Measurements from ENCODE around the gene LIPA.

LIPA gene

GRCh38 chr10:89263531-89263930, 12.0 kb upstream of the LIPA start:
- H3K9ac ChIP-seq = no peak overlapping the region
- no peaks in the 10 kb centered on the region for H3K79me2 ChIP-seq
- H3K27me3 ChIP-seq (ENCODE audit: control insufficient read depth, insufficient read depth, low read length) = no peaks in the 10 kb centered on the region
- H3K4me1 ChIP-seq = peaks cover 17% of the 10 kb centered on the region
- no peaks in the 10 kb centered on the region for H3K36me3 ChIP-seq (ENCODE audit: control insufficient read depth, insufficient read depth, low read length)
- H3K4me3 ChIP-seq (ENCODE audit: low read depth, low read length) = no peak overlapping the region
- no peak overlapping the region for H3K27ac ChIP-seq
- TF ChIP-seq CTCF (IDR thresholded peaks at IDR 0.05) = no peak
- H3K9me3 ChIP-seq (ENCODE audit: control insufficient read depth, low read length) = no peaks in the 10 kb centered on the region
- H2AFZ ChIP-seq = no peak overlapping the region
- H3K4me2 ChIP-seq (ENCODE audit: low read length) = no peak overlapping the region

GRCh38 chr10:89263091-89263490, 11.5 kb upstream of the LIPA start:
- Histone ChIP-seq H3K27me3 (ENCODE audit: control insufficient read depth, insufficient read depth, low read length) (no peaks in the 10 kb centered on the region), H2AFZ (peak overlapping the region; percentile 43), H3K4me1 (peaks cover 17% of the 10 kb centered on the region), H3K4me2 (ENCODE audit: low read length) (no peak overlapping the region), H3K27ac (no peak overlapping the region), H3K4me3 (ENCODE audit: low read depth, low read length) (no peak overlapping the region), H3K9me3 (ENCODE audit: control insufficient read depth, low read length) (no peaks in the 10 kb centered on the region), H3K79me2 (no peaks in the 10 kb centered on the region), H3K36me3 (ENCODE audit: control insufficient read depth, insufficient read depth, low read length) (no peaks in the 10 kb centered on the region), H3K9ac (no peak overlapping the region)
- TF ChIP-seq CTCF (IDR thresholded peaks at IDR 0.05) = no peak

GRCh38 chr10:89262086-89263051, 10.8 kb upstream of the LIPA start:
- Histone ChIP-seq H3K9me3 (ENCODE audit: control insufficient read depth, low read length) (no peaks in the 10 kb centered on the region), H3K27me3 (ENCODE audit: control insufficient read depth, insufficient read depth, low read length) (no peaks in the 10 kb centered on the region), H3K4me2 (ENCODE audit: low read length) (no peak overlapping the region), H3K36me3 (ENCODE audit: control insufficient read depth, insufficient read depth, low read length) (no peaks in the 10 kb centered on the region), H3K27ac (no peak overlapping the region), H3K79me2 (no peaks in the 10 kb centered on the region), H2AFZ (no peak overlapping the region), H3K4me3 (ENCODE audit: low read depth, low read length) (no peak overlapping the region), H3K9ac (no peak overlapping the region), H3K4me1 (peaks cover 17% of the 10 kb centered on the region)
- TF ChIP-seq CTCF (IDR thresholded peaks at IDR 0.05) = no peak

- Histone ChIP-seq H2AFZ (no peak overlapping the region), H3K9me3 (ENCODE audit: control insufficient read depth, low read length) (no peaks in the 10 kb centered on the region), H3K4me1 (peaks cover 13% of the 10 kb centered on the region), H3K79me2 (no peaks in the 10 kb centered on the region), H3K4me3 (ENCODE audit: low read depth, low read length) (no peak overlapping the region), H3K9ac (no peak overlapping the region), H3K27me3 (ENCODE audit: control insufficient read depth, insufficient read depth, low read length) (no peaks in the 10 kb centered on the region), H3K36me3 (ENCODE audit: control insufficient read depth, insufficient read depth, low read length) (no peaks in the 10 kb centered on the region), H3K4me2 (ENCODE audit: low read length) (no peak overlapping the region), H3K27ac (no peak overlapping the region)
- TF ChIP-seq CTCF (IDR thresholded peaks at IDR 0.05) = no peak
Observed at GRCh38 chr10:89258881-89259280, 7.3 kb upstream of the LIPA start.

GRCh38 chr10:89257581-89257980, 6.0 kb upstream of the LIPA start:
- Histone ChIP-seq H3K36me3 (ENCODE audit: control insufficient read depth, insufficient read depth, low read length) (no peaks in the 10 kb centered on the region), H3K4me1 (peaks cover 13% of the 10 kb centered on the region), H3K9me3 (ENCODE audit: control insufficient read depth, low read length) (no peaks in the 10 kb centered on the region), H3K4me2 (ENCODE audit: low read length) (no peak overlapping the region), H2AFZ (no peak overlapping the region), H3K4me3 (ENCODE audit: low read depth, low read length) (no peak overlapping the region), H3K9ac (no peak overlapping the region), H3K27ac (no peak overlapping the region), H3K79me2 (no peaks in the 10 kb centered on the region), H3K27me3 (ENCODE audit: control insufficient read depth, insufficient read depth, low read length) (no peaks in the 10 kb centered on the region)
- no peak for TF ChIP-seq CTCF (IDR thresholded peaks at IDR 0.05)

All from parathyroid adenoma (tissue), 2 donors.